Vagina (tissue), 2 donors: Measurements from ENCODE around the gene STAB2.

Source experiments
- CTCF ChIP-seq, 3 experiments: fragments of 450-650 bp in 2 of 3; fragments of 200-600 bp in 1 of 3; sonication (generic) in 1 of 3; IDR thresholded peaks; one replicate each; pipeline ENCODE4 v1.5.1; 2017 to 2019; ENCODE audit warnings: antibody characterized with exemption in 3 of 3, mild to moderate bottlenecking in 2 of 3, moderate library complexity in 2 of 3
- POLR2A ChIP-seq, 2 donors: fragments of 450-650 bp; IDR thresholded peaks; one replicate each; pipeline ENCODE4 v1.6.1; 2017; ENCODE audit warnings: antibody characterized with exemption in 2 of 2, mild to moderate bottlenecking in 2 of 2, moderate library complexity in 2 of 2

- no peak for TF ChIP-seq CTCF (IDR thresholded peaks at IDR 0.05)
- TF ChIP-seq POLR2A (IDR thresholded peaks at IDR 0.05) = no peak
These were observed 78.9 kb downstream of the STAB2 start for GRCh38 chr12:103665971-103666370.
